Esophagus muscularis mucosa (tissue), 4 donors: ENCODE results near the gene SMPDL3B. TPM values are rescaled to one million over a fixed set of nuclear protein-coding genes. Genes with fewer than 3 reads are reported as not detected.

Experiments used
- DNase-seq: peaks from one replicate; pipeline ENCODE4 v3.0.0-alpha.2; 2017; ENCODE audit errors: extremely low spot score
- H3K27ac ChIP-seq, 4 donors: fragments of 200-600 bp; sonication (generic); replicated peaks in 1 of 4; 1 replicate in 3 of 4; 2 replicates in 1 of 4; pipeline ENCODE4 v1.5.1; 2016 to 2019; ENCODE audit warnings: mild to moderate bottlenecking in 1 of 4
- H3K27me3 ChIP-seq, 4 donors: fragments of 200-600 bp; sonication (generic); one replicate each; pipeline versions ENCODE4 v1.5.1 to v1.6.0; 2016 to 2019
- H3K36me3 ChIP-seq, 4 donors: fragments of 200-600 bp; sonication (generic); one replicate each; pipeline ENCODE4 v1.5.1; 2016 to 2019
- H3K4me1 ChIP-seq, 4 donors: fragments of 200-600 bp; sonication (generic); one replicate each; pipeline ENCODE4 v1.5.1; 2016 to 2019
- H3K4me3 ChIP-seq, 4 donors: fragments of 200-600 bp; sonication (generic); 1 replicate in 2 of 4; 2 replicates in 2 of 4; pipeline ENCODE4 v1.5.1; 2016 to 2019; ENCODE audit warnings: mild to moderate bottlenecking in 4 of 4, moderate library complexity in 1 of 4
- H3K9me3 ChIP-seq, 4 donors: fragments of 200-600 bp; sonication (generic); 1 replicate in 3 of 4; 2 replicates in 1 of 4; pipeline ENCODE4 v1.5.1; 2016 to 2019
- CTCF ChIP-seq, 3 experiments: fragments of 200-600 bp in 2 of 3; fragments of 450-650 bp in 1 of 3; sonication (generic) in 2 of 3; IDR thresholded peaks; one replicate each; pipeline ENCODE4 v1.5.1; 2017 to 2019; ENCODE audit warnings: antibody characterized with exemption in 3 of 3, mild to moderate bottlenecking in 2 of 3, moderate library complexity in 1 of 3
- EP300 ChIP-seq: sonication (generic); formaldehyde crosslinking; IDR thresholded peaks from one replicate; pipeline ENCODE4 v1.6.1; 2017; ENCODE audit warnings: antibody characterized with exemption
- POLR2A ChIP-seq: fragments of 450-650 bp; IDR thresholded peaks from one replicate; pipeline ENCODE4 v1.6.1; 2017; ENCODE audit warnings: antibody characterized with exemption, moderate library complexity, mild to moderate bottlenecking, low read depth
- POLR2AphosphoS5 ChIP-seq, 2 donors: sonication (generic); formaldehyde crosslinking; IDR thresholded peaks; one replicate each; pipeline ENCODE4 v1.6.1; 2017; ENCODE audit warnings: antibody characterized with exemption in 2 of 2
- WGBS: methylation state at CpG from one replicate; pipeline ENCODE4 v1.1.5; 2018; 5-methylcytosine and 5-hydroxymethylcytosine counted together
- intact Hi-C: fragments of 100-400 bp; cut with DNase I; formaldehyde crosslinking; loops from one replicate; pipeline ENCODE4 v1.15.1; 2023
- total RNA-seq, 4 donors: library from RNA; depleted of rRNA; stranded (reverse); fragments of >200 nt; gene quantifications; one replicate each; pipeline versions ENCODE4 v1.1.0 to v1.2.1, GENCODE V29; 2016

Gene SMPDL3B
- total RNA-seq, 4 donors from 2014 or later = 0.23 to 0.58 TPM; not detected in 2

- DNase-seq = no peak
- WGBS = 83% methylated on average over 6 of the region's 6 CpGs
- intact Hi-C loops = no loop called here
- TF ChIP-seq POLR2AphosphoS5 (IDR thresholded peaks at IDR 0.05) = no peak
- TF ChIP-seq EP300 = no peak
- TF ChIP-seq CTCF (IDR thresholded peaks at IDR 0.05) = no peak
- no peak for TF ChIP-seq POLR2A
- Histone ChIP-seq H3K4me1 (peaks cover 6 to 15% (median 11%) of the 10 kb centered on the region in 4 donors), H3K27me3 (no peaks in the 10 kb centered on the region), H3K4me3 (no peak overlapping the region), H3K27ac (no peak overlapping the region), H3K9me3 (no peaks in the 10 kb centered on the region), H3K36me3 (no peaks in the 10 kb centered on the region)
These were observed 20.3 kb downstream of the SMPDL3B start for GRCh38 chr1:27955076-27955475.

GRCh38 chr1:27956761-27957160 is 22.0 kb downstream of the SMPDL3B start:
- H3K9me3 ChIP-seq = no peaks in the 10 kb centered on the region
- H3K27ac ChIP-seq = no peak overlapping the region
- DNase-seq = no peak
- no peaks in the 10 kb centered on the region for H3K36me3 ChIP-seq
- 79% methylated on average over 6 of the region's 6 CpGs for WGBS
- peaks cover 21 to 32% (median 28%) of the 10 kb centered on the region in 4 donors for H3K4me1 ChIP-seq
- no peak overlapping the region for H3K4me3 ChIP-seq
- intact Hi-C loops = no loop called here
- no peak for TF ChIP-seq EP300
- TF ChIP-seq POLR2AphosphoS5 (IDR thresholded peaks at IDR 0.05) = no peak
- no peak for TF ChIP-seq POLR2A
- TF ChIP-seq CTCF (IDR thresholded peaks at IDR 0.05) = no peak
- H3K27me3 ChIP-seq = no peaks in the 10 kb centered on the region

- H3K4me3 ChIP-seq = no peak overlapping the region
- H3K27me3 ChIP-seq = no peaks in the 10 kb centered on the region
- H3K9me3 ChIP-seq = no peaks in the 10 kb centered on the region
- TF ChIP-seq CTCF (IDR thresholded peaks at IDR 0.05) (no peak), EP300 (no peak), POLR2A (no peak)
- H3K4me1 ChIP-seq = peaks cover 21 to 34% (median 29%) of the 10 kb centered on the region in 4 donors
- no peak for DNase-seq
- intact Hi-C loops = no loop called here
- no peak overlapping the region for H3K27ac ChIP-seq
- H3K36me3 ChIP-seq = peaks cover 0 to under 1% (median 0%) of the 10 kb centered on the region in 4 donors
- 96% methylated on average over 5 of the region's 5 CpGs for WGBS
These were observed 22.9 kb downstream of the SMPDL3B start for GRCh38 chr1:27957655-27958054.

GRCh38 chr1:27958513-27958912 is 23.7 kb downstream of the SMPDL3B start:
- Histone ChIP-seq H3K27me3 (no peaks in the 10 kb centered on the region), H3K9me3 (no peaks in the 10 kb centered on the region), H3K4me3 (no peak overlapping the region), H3K27ac (peak overlapping the region in 2 of 4 donors; percentile 88 to 93), H3K36me3 (peaks cover 0 to 9% (median 3%) of the 10 kb centered on the region in 4 donors), H3K4me1 (peaks cover 21 to 34% (median 29%) of the 10 kb centered on the region in 4 donors)
- DNase-seq = no peak
- intact Hi-C loops = no loop called here
- 96% methylated on average over 18 of the region's 26 CpGs for WGBS
- no peak for TF ChIP-seq CTCF (IDR thresholded peaks at IDR 0.05)
- TF ChIP-seq EP300 = no peak
- no peak for TF ChIP-seq POLR2A
- no peak for TF ChIP-seq POLR2AphosphoS5 (IDR thresholded peaks at IDR 0.05)
